Measurements from ENCODE around the gene LRPPRC.
"Not testable (repeated sequence)": the region's sequence is repeated elsewhere in the genome, so short reads cannot be mapped to it uniquely, and the experiment has no call there.

Gene LRPPRC

DNA sequence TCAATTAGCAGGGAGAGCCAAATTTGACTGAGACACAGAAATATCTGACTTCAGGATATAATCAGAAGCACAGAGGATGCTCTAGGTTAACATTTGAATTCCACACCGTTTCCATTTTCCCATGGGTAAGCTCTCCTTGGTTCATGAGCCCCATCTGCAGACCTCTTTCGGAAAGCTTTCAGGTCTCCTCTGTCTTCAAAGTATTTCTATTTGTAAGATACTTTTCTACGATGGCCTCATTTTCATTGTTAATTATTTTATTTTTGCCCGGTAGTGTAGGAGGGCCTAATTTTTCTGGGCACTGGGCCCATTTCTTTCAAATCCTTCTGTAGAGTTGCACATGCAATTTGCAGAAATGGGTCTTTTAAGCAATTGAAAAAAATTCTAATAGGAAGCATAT lies 53.8 kb downstream of the LRPPRC start:
- H3K4me3 ChIP-seq (ENCODE audit: low read depth in 1 of 2, low read length in 2 of 2), result no peak overlapping the region
- no peaks in the 10 kb centered on the region for H3K27me3 ChIP-seq (ENCODE audit: control insufficient read depth in 1 of 2, insufficient read depth in 2 of 2, low read length in 2 of 2)
- H3K36me3 ChIP-seq (ENCODE audit: insufficient read depth, low read length), result peaks cover 29% of the 10 kb centered on the region
- no peak overlapping the region for H3K27ac ChIP-seq (ENCODE audit: low read depth, low read length)
- no peaks in the 10 kb centered on the region for H3K4me1 ChIP-seq (ENCODE audit: insufficient read depth, low read length)
- H3K9ac ChIP-seq (ENCODE audit: low read length), result no peak overlapping the region
- H3K9me3 ChIP-seq (ENCODE audit: low read length), result no peaks in the 10 kb centered on the region

DNA sequence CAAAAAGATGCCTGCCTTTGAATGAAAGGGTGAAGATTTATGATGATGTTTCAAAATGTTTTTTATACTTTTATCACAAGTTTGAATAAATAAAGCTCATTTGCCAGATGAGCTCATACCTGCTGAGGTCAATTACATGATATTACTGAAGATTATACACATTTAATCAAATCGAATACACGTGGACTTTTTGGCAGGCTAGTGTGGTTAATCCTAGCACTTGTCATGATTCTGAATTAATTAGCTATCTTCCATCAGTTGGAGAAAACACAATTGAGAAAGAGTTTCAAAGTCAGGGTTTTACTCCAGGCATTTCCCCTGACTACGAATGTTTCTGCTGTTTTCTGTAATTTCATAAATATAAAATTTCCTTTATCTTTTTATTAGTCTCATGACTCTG lies 54.4 kb downstream of the LRPPRC start:
- H3K9me3 ChIP-seq (ENCODE audit: low read length), result no peaks in the 10 kb centered on the region
- no peak overlapping the region for H3K27ac ChIP-seq (ENCODE audit: low read depth, low read length)
- H3K4me3 ChIP-seq (ENCODE audit: low read depth in 1 of 2, low read length in 2 of 2), result no peak overlapping the region
- H3K36me3 ChIP-seq (ENCODE audit: insufficient read depth, low read length), result peaks cover 25% of the 10 kb centered on the region
- no peaks in the 10 kb centered on the region for H3K4me1 ChIP-seq (ENCODE audit: insufficient read depth, low read length)
- no peak overlapping the region for H3K9ac ChIP-seq (ENCODE audit: low read length)
- H3K27me3 ChIP-seq (ENCODE audit: control insufficient read depth in 1 of 2, insufficient read depth in 2 of 2, low read length in 2 of 2), result no peaks in the 10 kb centered on the region

DNA sequence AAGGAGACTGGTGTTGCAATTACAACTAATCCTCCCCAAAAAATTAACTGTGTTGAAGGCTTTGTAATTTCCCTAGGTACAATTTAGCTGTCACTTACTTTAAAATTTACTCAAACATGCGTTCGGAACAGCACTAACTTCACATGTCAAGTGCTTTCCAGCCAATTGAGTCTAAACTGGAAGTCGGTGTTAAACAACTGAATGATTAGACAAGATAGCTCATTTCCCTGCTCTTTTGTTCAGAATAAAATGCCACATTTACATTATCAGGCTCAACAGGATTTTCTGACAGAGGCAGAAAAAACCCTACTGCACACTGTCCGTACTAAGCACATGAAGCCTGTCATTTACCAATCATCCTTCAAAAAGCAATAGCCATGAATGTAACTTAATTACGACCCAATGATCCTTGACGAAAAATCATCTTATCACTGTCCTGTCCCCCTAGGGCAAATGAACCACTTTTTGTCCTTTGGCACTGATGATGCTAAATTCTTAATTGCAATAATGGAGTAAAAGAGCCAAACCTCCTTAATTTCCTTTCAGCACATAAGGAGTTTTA lies 56.0 kb downstream of the LRPPRC start:
- H3K36me3 ChIP-seq (ENCODE audit: insufficient read depth, low read length), result peaks cover 11% of the 10 kb centered on the region
- H3K27me3 ChIP-seq (ENCODE audit: control insufficient read depth in 1 of 2, insufficient read depth in 2 of 2, low read length in 2 of 2), result no peaks in the 10 kb centered on the region
- H3K9me3 ChIP-seq (ENCODE audit: low read length), result no peaks in the 10 kb centered on the region
- H3K4me3 ChIP-seq (ENCODE audit: low read depth in 1 of 2, low read length in 2 of 2), result no peak overlapping the region
- H3K4me1 ChIP-seq (ENCODE audit: insufficient read depth, low read length), result no peaks in the 10 kb centered on the region
- H3K27ac ChIP-seq (ENCODE audit: low read depth, low read length), result no peak overlapping the region
- H3K9ac ChIP-seq (ENCODE audit: low read length), result no peak overlapping the region

DNA sequence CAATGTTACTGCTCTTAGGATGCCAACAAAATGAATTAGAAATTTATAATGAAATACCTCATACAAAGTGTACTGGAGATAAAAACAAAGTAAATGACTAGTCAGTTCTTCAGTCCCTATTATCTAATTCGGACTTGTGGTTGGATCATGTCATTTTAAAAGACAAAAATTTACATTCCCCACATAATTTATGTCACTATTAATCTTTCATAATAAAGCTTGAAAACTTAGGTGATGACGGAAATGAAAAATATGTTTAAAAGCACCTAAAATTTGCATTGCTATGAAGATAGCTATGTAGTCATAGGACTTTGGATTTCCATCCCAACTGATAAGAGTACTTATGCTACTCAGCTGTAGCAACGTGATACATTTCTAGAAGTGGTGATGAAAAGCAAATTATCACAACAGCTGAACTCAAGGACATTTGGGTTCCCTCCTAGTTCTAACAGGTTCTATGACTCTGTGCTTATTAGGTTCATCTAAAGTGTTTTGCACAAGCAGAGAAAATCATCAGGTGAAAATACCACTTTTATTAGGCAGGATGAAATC lies 58.4 kb downstream of the LRPPRC start:
- Histone ChIP-seq H3K27ac (ENCODE audit: low read depth, low read length) (no peak overlapping the region), H3K9me3 (ENCODE audit: low read length) (no peaks in the 10 kb centered on the region), H3K27me3 (ENCODE audit: control insufficient read depth in 1 of 2, insufficient read depth in 2 of 2, low read length in 2 of 2) (no peaks in the 10 kb centered on the region), H3K36me3 (ENCODE audit: insufficient read depth, low read length) (peaks cover 15% of the 10 kb centered on the region), H3K4me3 (ENCODE audit: low read depth in 1 of 2, low read length in 2 of 2) (no peak overlapping the region), H3K9ac (ENCODE audit: low read length) (no peak overlapping the region), H3K4me1 (ENCODE audit: insufficient read depth, low read length) (no peaks in the 10 kb centered on the region)

DNA sequence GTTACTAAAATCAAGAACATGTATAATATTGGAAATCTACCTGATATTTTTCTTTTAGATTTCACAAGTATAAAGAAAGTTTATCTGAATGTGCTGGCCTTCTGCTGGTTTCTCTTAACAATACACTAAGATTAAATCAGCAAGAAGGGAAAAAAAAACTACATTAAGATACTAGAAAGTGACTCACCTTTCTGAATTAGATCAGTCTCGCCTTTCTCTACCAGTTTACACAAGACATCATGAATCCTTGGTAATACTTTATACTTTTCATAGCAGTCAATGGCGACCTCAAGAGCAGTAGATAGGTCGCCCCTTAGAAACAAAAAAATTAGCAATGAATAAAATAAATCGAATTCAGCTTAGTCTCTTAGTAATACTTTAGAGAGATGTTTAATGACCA lies 61.2 kb downstream of the LRPPRC start:
- Histone ChIP-seq H3K4me1 (ENCODE audit: insufficient read depth, low read length) (no peaks in the 10 kb centered on the region), H3K9me3 (ENCODE audit: low read length) (no peaks in the 10 kb centered on the region), H3K36me3 (ENCODE audit: insufficient read depth, low read length) (peaks cover 23% of the 10 kb centered on the region)

DNA sequence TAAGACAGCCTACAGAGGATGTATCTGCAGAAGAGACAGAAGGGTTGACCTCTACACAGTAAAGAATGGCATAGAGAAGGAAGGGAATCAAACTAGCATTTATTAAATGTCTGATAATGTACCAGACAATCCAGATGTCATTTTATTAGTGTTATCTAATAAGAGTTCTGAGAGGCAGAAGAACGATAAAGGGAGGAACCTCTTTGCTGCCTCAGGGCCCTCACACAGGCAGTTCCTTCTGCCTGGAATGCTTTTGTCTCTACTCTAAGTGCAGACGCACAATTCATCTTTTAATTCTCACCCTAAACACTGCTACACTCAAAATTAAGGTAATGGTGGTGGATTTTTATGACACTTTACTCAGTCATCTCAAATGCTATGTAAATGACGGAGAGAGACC lies 64.5 kb downstream of the LRPPRC start:
- peaks cover 26% of the 10 kb centered on the region for H3K36me3 ChIP-seq (ENCODE audit: insufficient read depth, low read length)
- no peak overlapping the region for H3K4me3 ChIP-seq (ENCODE audit: low read depth in 1 of 2, low read length in 2 of 2)
- no peak overlapping the region for H3K27ac ChIP-seq (ENCODE audit: low read depth, low read length)

More for the DNA sequence above, 61.2 kb downstream of the LRPPRC start:
- Histone ChIP-seq H3K27me3 (ENCODE audit: control insufficient read depth in 1 of 2, insufficient read depth in 2 of 2, low read length in 2 of 2) (no peaks in the 10 kb centered on the region), H3K9ac (ENCODE audit: low read length) (no peak overlapping the region), H3K4me3 (ENCODE audit: low read depth in 1 of 2, low read length in 2 of 2) (no peak overlapping the region), H3K27ac (ENCODE audit: low read depth, low read length) (no peak overlapping the region)

DNA sequence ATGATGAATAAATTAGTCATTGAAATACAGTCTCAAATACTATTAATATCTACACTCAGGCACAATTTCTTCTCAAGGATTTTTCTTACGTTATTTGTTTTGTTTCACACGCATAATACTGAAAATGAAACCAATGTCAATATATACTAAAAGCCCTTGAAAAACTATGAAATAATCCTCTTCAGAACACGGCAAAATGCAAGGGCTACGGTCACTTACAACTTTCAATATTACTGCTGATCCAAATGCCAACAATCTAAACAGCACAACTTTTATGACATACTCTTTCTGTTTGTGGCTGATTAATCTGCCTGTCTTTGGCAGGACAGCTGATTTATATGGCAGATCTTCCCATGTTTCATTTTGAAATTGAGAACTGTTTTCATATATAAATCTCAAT lies 68.3 kb downstream of the LRPPRC start:
- H3K36me3 ChIP-seq (ENCODE audit: insufficient read depth, low read length), result peaks cover 26% of the 10 kb centered on the region

More for the DNA sequence above, 64.5 kb downstream of the LRPPRC start:
- no peaks in the 10 kb centered on the region for H3K9me3 ChIP-seq (ENCODE audit: low read length)
- H3K9ac ChIP-seq (ENCODE audit: low read length), result no peak overlapping the region
- H3K4me1 ChIP-seq (ENCODE audit: insufficient read depth, low read length), result no peaks in the 10 kb centered on the region
- H3K27me3 ChIP-seq (ENCODE audit: control insufficient read depth in 1 of 2, insufficient read depth in 2 of 2, low read length in 2 of 2), result no peaks in the 10 kb centered on the region

DNA sequence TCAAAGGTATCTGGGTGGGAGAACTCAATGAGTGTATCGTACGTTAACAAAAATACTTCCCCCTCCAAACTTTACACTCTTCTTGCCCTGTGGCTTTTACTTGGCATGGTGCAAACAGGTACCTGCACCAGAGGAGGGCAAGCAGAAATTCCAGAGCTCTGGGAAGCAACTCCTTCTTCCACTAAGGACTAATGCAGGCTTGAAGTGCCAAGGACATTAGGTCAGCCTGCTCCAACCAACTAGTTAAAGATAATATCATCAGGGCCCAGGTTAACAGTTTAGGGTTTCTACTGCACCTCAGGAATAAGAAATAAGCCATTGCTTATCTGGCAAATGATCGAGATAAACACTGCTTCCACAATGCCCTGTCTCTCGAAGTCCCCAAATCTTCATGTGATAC lies 70.4 kb downstream of the LRPPRC start:
- H3K4me3 ChIP-seq (ENCODE audit: low read depth in 1 of 2, low read length in 2 of 2), result no peak overlapping the region
- H3K36me3 ChIP-seq (ENCODE audit: insufficient read depth, low read length), result peaks cover 19% of the 10 kb centered on the region
- no peaks in the 10 kb centered on the region for H3K27me3 ChIP-seq (ENCODE audit: control insufficient read depth in 1 of 2, insufficient read depth in 2 of 2, low read length in 2 of 2)
- H3K27ac ChIP-seq (ENCODE audit: low read depth, low read length), result no peak overlapping the region
- H3K9ac ChIP-seq (ENCODE audit: low read length), result no peak overlapping the region
- no peaks in the 10 kb centered on the region for H3K9me3 ChIP-seq (ENCODE audit: low read length)
- no peaks in the 10 kb centered on the region for H3K4me1 ChIP-seq (ENCODE audit: insufficient read depth, low read length)

More for the DNA sequence above, 68.3 kb downstream of the LRPPRC start:
- Histone ChIP-seq H3K9ac (ENCODE audit: low read length) (no peak overlapping the region), H3K4me3 (ENCODE audit: low read depth in 1 of 2, low read length in 2 of 2) (no peak overlapping the region), H3K4me1 (ENCODE audit: insufficient read depth, low read length) (no peaks in the 10 kb centered on the region), H3K27me3 (ENCODE audit: control insufficient read depth in 1 of 2, insufficient read depth in 2 of 2, low read length in 2 of 2) (no peaks in the 10 kb centered on the region), H3K9me3 (ENCODE audit: low read length) (no peaks in the 10 kb centered on the region), H3K27ac (ENCODE audit: low read depth, low read length) (no peak overlapping the region)

DNA sequence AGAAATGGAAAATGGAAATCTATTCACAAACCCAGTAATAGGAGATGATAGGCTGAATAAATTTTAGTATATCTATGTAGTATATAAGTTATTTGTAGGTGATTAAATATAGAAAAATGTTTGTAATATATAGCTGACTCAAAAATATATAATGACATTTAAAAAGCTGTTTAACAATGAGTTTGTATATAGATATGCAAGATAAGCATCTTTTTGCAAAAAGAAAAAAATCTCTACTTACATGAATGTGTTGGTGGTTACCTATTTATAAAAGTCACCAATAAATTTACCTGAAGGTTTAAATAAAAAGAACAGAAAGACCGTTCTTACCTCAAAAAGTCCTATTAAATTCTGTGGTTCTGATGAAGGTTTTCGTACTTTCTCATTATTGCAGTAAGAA lies 71.3 kb downstream of the LRPPRC start:
- Histone ChIP-seq H3K4me1 (ENCODE audit: insufficient read depth, low read length) (no peaks in the 10 kb centered on the region), H3K36me3 (ENCODE audit: insufficient read depth, low read length) (peaks cover 19% of the 10 kb centered on the region), H3K9me3 (ENCODE audit: low read length) (no peaks in the 10 kb centered on the region), H3K27me3 (ENCODE audit: control insufficient read depth in 1 of 2, insufficient read depth in 2 of 2, low read length in 2 of 2) (no peaks in the 10 kb centered on the region), H3K27ac (ENCODE audit: low read depth, low read length) (no peak overlapping the region), H3K9ac (ENCODE audit: low read length) (no peak overlapping the region), H3K4me3 (ENCODE audit: low read depth in 1 of 2, low read length in 2 of 2) (no peak overlapping the region)

DNA sequence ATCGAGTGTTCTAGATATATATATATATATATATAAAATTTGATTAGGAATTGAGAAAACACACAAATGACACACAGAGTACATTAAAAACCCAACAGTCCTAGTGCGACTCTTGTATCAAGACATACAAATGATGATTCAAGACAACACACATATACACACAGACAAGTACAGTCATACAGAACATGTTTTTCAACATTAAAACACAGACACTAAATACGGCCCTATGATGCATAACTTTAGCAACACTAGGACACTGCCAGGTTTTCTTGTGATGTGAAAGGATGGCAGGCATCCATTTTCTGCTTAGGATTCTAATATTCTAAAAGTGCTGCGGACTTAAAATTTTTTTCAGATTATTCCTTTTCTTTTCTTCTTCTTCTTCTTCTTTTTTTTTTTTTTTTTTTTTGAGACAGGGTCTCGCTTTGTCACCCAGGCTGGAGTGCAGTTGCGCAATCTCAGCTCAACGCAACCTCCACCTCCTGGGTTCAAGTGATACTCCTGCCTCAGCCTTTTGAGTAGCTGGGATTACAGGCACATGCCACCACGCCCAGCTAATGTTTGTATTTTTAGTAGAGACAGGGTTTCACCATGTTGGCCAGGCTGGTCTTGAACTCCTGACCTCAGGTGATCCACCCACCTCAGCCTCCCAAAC lies 84.5 kb downstream of the LRPPRC start:
- H3K36me3 ChIP-seq (ENCODE audit: insufficient read depth, low read length), result peaks cover 20% of the 10 kb centered on the region
- not testable (repeated sequence) for H3K4me1 ChIP-seq (ENCODE audit: insufficient read depth, low read length); H3K27me3 ChIP-seq (ENCODE audit: control insufficient read depth in 1 of 2, insufficient read depth in 2 of 2, low read length in 2 of 2); H3K27ac ChIP-seq (ENCODE audit: low read depth, low read length); H3K4me3 ChIP-seq (ENCODE audit: low read depth in 1 of 2, low read length in 2 of 2); H3K9me3 ChIP-seq (ENCODE audit: low read length); H3K9ac ChIP-seq (ENCODE audit: low read length)

DNA sequence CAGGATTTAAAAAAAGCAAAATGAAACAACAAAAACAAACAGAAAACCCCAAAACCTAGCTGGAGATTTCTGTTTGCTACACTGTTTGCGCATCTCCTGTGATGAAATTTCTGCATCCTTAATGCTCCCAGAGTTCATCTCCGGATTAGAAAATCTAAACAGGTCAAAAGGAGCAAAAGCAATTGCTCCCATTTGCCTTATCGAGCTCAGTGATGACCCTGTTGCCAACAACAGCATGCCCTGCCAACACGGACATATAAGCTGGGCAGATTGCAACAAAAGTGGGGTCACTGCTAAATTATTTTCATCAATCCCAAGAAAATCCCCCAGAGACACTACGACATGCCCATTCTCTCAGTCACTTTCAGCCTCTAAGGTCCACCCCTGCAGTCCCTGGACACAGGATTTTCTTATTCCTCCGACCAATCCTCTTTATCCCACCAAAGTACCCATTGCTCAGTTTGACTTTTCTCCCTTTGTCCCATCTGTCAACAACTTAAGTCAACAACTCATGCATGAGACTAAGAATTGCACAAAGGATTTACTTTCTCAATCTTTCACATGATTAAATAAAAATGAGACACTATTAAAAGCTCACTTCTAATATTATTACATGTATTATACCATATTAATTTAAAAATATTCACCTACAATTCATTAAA lies 89.2 kb downstream of the LRPPRC start:
- Histone ChIP-seq H3K4me1 (ENCODE audit: insufficient read depth, low read length) (no peaks in the 10 kb centered on the region), H3K4me3 (ENCODE audit: low read depth in 1 of 2, low read length in 2 of 2) (no peak overlapping the region), H3K9me3 (ENCODE audit: low read length) (no peaks in the 10 kb centered on the region), H3K36me3 (ENCODE audit: insufficient read depth, low read length) (peaks cover 20% of the 10 kb centered on the region), H3K9ac (ENCODE audit: low read length) (no peak overlapping the region), H3K27ac (ENCODE audit: low read depth, low read length) (no peak overlapping the region), H3K27me3 (ENCODE audit: control insufficient read depth in 1 of 2, insufficient read depth in 2 of 2, low read length in 2 of 2) (no peaks in the 10 kb centered on the region)

Measured in muscle layer of colon (tissue), 2 donors.